GM23248 (cell line): ENCODE data around the gene COPA. TPM values are rescaled to one million over a fixed set of nuclear protein-coding genes. Genes with fewer than 3 reads are reported as not detected.

ENCODE experiments used
- DNase-seq: peaks from one replicate; pipeline ENCODE4 v3.0.0-alpha.2; 2015
- H2AFZ ChIP-seq: fragments of 200-600 bp; sonication (generic); 2 replicates; pipeline ENCODE4 v1.6.1; 2016; ENCODE audit warnings: antibody characterized with exemption
- H3F3A ChIP-seq: fragments of 200-600 bp; sonication (generic); 2 replicates; pipeline ENCODE4 v1.6.1; 2016; ENCODE audit warnings: mild to moderate bottlenecking, antibody characterized with exemption, mixed run types; ENCODE audit not compliant: insufficient read depth
- H3K27ac ChIP-seq: fragments of 200-600 bp; sonication (generic); 2 replicates; pipeline ENCODE4 v1.5.1; 2016; ENCODE audit warnings: mild to moderate bottlenecking
- H3K27me3 ChIP-seq: fragments of 200-600 bp; sonication (generic); replicated peaks from 2 replicates; pipeline ENCODE4 v1.6.1; 2016; ENCODE audit warnings: mild to moderate bottlenecking; ENCODE audit not compliant: insufficient read depth
- H3K36me3 ChIP-seq: fragments of 200-600 bp; sonication (generic); 2 replicates; pipeline ENCODE4 v1.6.1; 2016; ENCODE audit warnings: low read depth, mild to moderate bottlenecking
- H3K4me1 ChIP-seq: fragments of 200-600 bp; sonication (generic); 2 replicates; pipeline ENCODE4 v1.6.1; 2016; ENCODE audit warnings: mild to moderate bottlenecking; ENCODE audit not compliant: insufficient read depth
- H3K4me2 ChIP-seq: fragments of 200-600 bp; sonication (generic); one replicate; pipeline ENCODE4 v1.6.1; 2016; ENCODE audit warnings: mild to moderate bottlenecking; ENCODE audit not compliant: unreplicated experiment
- H3K4me3 ChIP-seq: fragments of 200-600 bp; sonication (generic); 2 replicates; pipeline ENCODE4 v1.5.1; 2016; ENCODE audit warnings: mild to moderate bottlenecking
- H3K79me2 ChIP-seq: fragments of 200-600 bp; sonication (generic); 2 replicates; pipeline ENCODE4 v1.6.1; 2016; ENCODE audit warnings: mild to moderate bottlenecking; ENCODE audit not compliant: insufficient read depth
- H3K9ac ChIP-seq: fragments of 200-600 bp; sonication (generic); 2 replicates; pipeline ENCODE4 v1.6.1; 2016; ENCODE audit warnings: mild to moderate bottlenecking
- H3K9me2 ChIP-seq: fragments of 200-600 bp; sonication (generic); 2 replicates; pipeline ENCODE4 v1.6.1; 2016; ENCODE audit warnings: mixed run types, mild to moderate bottlenecking, moderate library complexity; ENCODE audit not compliant: insufficient read depth
- H3K9me3 ChIP-seq: fragments of 200-600 bp; sonication (generic); one replicate; pipeline ENCODE4 v1.6.1; 2017; ENCODE audit warnings: low read depth
- H4K20me1 ChIP-seq: fragments of 200-600 bp; sonication (generic); 2 replicates; pipeline ENCODE4 v1.6.0; 2016; ENCODE audit not compliant: insufficient read depth
- EZH2 ChIP-seq: fragments of 200-600 bp; sonication (generic); IDR thresholded peaks from 2 replicates; pipeline ENCODE4 v1.6.1; 2018; ENCODE audit warnings: antibody characterized with exemption, mild to moderate bottlenecking; ENCODE audit not compliant: insufficient read depth, poor library complexity, severe bottlenecking
- EZH2phosphoT487 ChIP-seq: fragments of 200-600 bp; sonication (generic); IDR thresholded peaks from 2 replicates; pipeline ENCODE4 v1.6.1; 2018; ENCODE audit warnings: antibody characterized with exemption, moderate library complexity, mild to moderate bottlenecking, low read depth; ENCODE audit not compliant: insufficient read depth
- WGBS, 2 experiments: methylation state at CpG; one replicate each; pipeline ENCODE4 v1.1.6; 2015 to 2017; ENCODE audit warnings: low lambda C conversion rate in 2 of 2, low coverage in 1 of 2; ENCODE audit errors: missing lambda C conversion rate in 2 of 2; 5-methylcytosine and 5-hydroxymethylcytosine counted together
- in situ Hi-C: fragments of 300-500 bp; cut with MboI; formaldehyde crosslinking; loops from 2 replicates; pipeline ENCODE4 v1.15.0; 2020
- polyA plus RNA-seq: library from polyadenylated mRNA; unstranded; fragments of >200 nt; fragmentation: Nextera tagmentation; extraction: Ambion mirVana; gene quantifications from 2 replicates; pipeline ENCODE4 v1.2.1, GENCODE V29; 2016
- total RNA-seq: library from RNA; depleted of rRNA; stranded (reverse); fragments of >200 nt; shearing (Covaris generic); gene quantifications from 2 replicates; pipeline ENCODE4 v1.2.3, GENCODE V29; 2014

COPA gene
- total and polyA plus RNA-seq, 2 experiments from 2014 or later = 194 to 212 TPM

- TF ChIP-seq EZH2phosphoT487 (no peak), EZH2 (no peak)
- no peak overlapping the region for H3K4me2 ChIP-seq
- H4K20me1 ChIP-seq = no peaks in the 10 kb centered on the region
- no peak overlapping the region for H3K4me3 ChIP-seq
- 0 out of 2 replicates have a peak, but pooled peaks cover under 1% of the 10 kb centered on the region for H3F3A ChIP-seq
- DNase-seq = no peak
- no peaks in the 10 kb centered on the region for H3K27me3 ChIP-seq
- H2AFZ ChIP-seq = no peak overlapping the region
- no peaks in the 10 kb centered on the region for H3K36me3 ChIP-seq
- in situ Hi-C loops = no loop called here
- no peaks in the 10 kb centered on the region for H3K9me3 ChIP-seq
- no peaks in the 10 kb centered on the region for H3K79me2 ChIP-seq
- no peak overlapping the region for H3K9ac ChIP-seq
- WGBS, 2 experiments = 62 to 66% methylated on average over 4 of the region's 4 CpGs
- H3K4me1 ChIP-seq = peaks cover 11% of the 10 kb centered on the region
- no peaks in the 10 kb centered on the region for H3K9me2 ChIP-seq
- no peak overlapping the region for H3K27ac ChIP-seq
Observed at GRCh38 chr1:160371756-160372155, 28.7 kb upstream of the COPA start.

DNA sequence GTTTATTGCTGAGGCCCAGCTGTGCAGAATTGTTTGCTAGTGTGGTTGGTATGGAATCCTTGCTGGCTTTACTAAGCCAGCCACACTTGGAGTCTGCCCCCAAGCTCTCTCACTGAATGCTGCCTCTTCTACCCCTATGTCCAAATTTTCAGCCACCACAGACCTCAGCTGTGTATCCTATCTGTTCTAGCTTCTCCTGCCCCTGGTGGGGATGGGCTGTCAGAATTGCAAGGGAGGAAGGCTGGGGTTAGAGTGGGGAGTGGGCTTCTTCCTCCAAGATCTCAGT, 28.2 kb upstream of the COPA start:
- Histone ChIP-seq H3K4me2 (no peak overlapping the region), H3K9me2 (no peaks in the 10 kb centered on the region), H4K20me1 (no peaks in the 10 kb centered on the region), H3K27ac (no peak overlapping the region), H3K4me3 (no peak overlapping the region), H3K27me3 (no peaks in the 10 kb centered on the region), H3F3A (no peaks in the 10 kb centered on the region), H3K4me1 (peaks cover 9% of the 10 kb centered on the region), H3K79me2 (no peaks in the 10 kb centered on the region), H2AFZ (no peak overlapping the region), H3K9ac (no peak overlapping the region), H3K36me3 (no peaks in the 10 kb centered on the region), H3K9me3 (no peaks in the 10 kb centered on the region)
- TF ChIP-seq EZH2phosphoT487 (no peak), EZH2 (no peak)
- no peak for DNase-seq
- in situ Hi-C loops = no loop called here

- no peak overlapping the region for H2AFZ ChIP-seq
- in situ Hi-C loops = no loop called here
Observed at GRCh38 chr1:160370561-160371345, 27.7 kb upstream of the COPA start.

GRCh38 chr1:160369087-160369486, 26.0 kb upstream of the COPA start:
- Histone ChIP-seq H3K4me1 (no peaks in the 10 kb centered on the region), H2AFZ (no peak overlapping the region), H3K4me3 (no peak overlapping the region), H4K20me1 (no peaks in the 10 kb centered on the region), H3K27ac (no peak overlapping the region), H3K27me3 (no peaks in the 10 kb centered on the region), H3K9me3 (no peaks in the 10 kb centered on the region), H3K4me2 (no peak overlapping the region), H3K9ac (no peak overlapping the region), H3K36me3 (no peaks in the 10 kb centered on the region), H3K79me2 (no peaks in the 10 kb centered on the region), H3F3A (no peaks in the 10 kb centered on the region), H3K9me2 (no peaks in the 10 kb centered on the region)
- in situ Hi-C loops = no loop called here
- WGBS, 2 experiments = 41 to 47% methylated on average over 1 of the region's 1 CpG
- TF ChIP-seq EZH2phosphoT487 (no peak), EZH2 (no peak)
- no peak for DNase-seq

More at GRCh38 chr1:160370561-160371345, 27.7 kb upstream of the COPA start:
- Histone ChIP-seq H3K9me3 (no peaks in the 10 kb centered on the region), H3K79me2 (no peaks in the 10 kb centered on the region), H3K4me3 (no peak overlapping the region), H4K20me1 (no peaks in the 10 kb centered on the region), H3K9me2 (no peaks in the 10 kb centered on the region), H3K4me2 (no peak overlapping the region), H3K9ac (no peak overlapping the region), H3K4me1 (peaks cover 3% of the 10 kb centered on the region), H3F3A (no peaks in the 10 kb centered on the region), H3K36me3 (no peaks in the 10 kb centered on the region), H3K27ac (no peak overlapping the region), H3K27me3 (no peaks in the 10 kb centered on the region)
- DNase-seq = no peak
- WGBS, 2 experiments = 73 to 81% methylated on average over 25 to 42 of the region's 42 CpGs
- TF ChIP-seq EZH2 (no peak), EZH2phosphoT487 (no peak)
